Measurements from ENCODE around the gene GRK5.
A peak's percentile ranks its signal among the peaks of the same experiment; 100 is the strongest.

GRK5 gene

GRCh38 chr10:119348106-119348505, 140.7 kb downstream of the GRK5 start:
- H3K27me3 Mint-ChIP-seq: no peaks in the 10 kb centered on the region
- DNase-seq: no peak
- ATAC-seq: no peak
- H3K27ac Mint-ChIP-seq: no peak overlapping the region
- peaks cover 6% of the 10 kb centered on the region for H3K4me1 Mint-ChIP-seq
- peaks cover 12 to 23% of the 10 kb centered on the region in 2 donors for H3K9me3 Mint-ChIP-seq
- no peak overlapping the region for H3K4me3 Mint-ChIP-seq

- peaks cover 15 to 26% of the 10 kb centered on the region in 2 donors for H3K9me3 Mint-ChIP-seq
- peak overlapping the region in 1 of 2 donors; percentile 65 for H3K27ac Mint-ChIP-seq
- no peaks in the 10 kb centered on the region for H3K27me3 Mint-ChIP-seq
- H3K4me1 Mint-ChIP-seq: peaks cover 6% of the 10 kb centered on the region
- DNase-seq (no peak), ATAC-seq (no peak)
- no peak overlapping the region for H3K4me3 Mint-ChIP-seq
Measured at GRCh38 chr10:119348516-119349240, 141.3 kb downstream of the GRK5 start.

DNA sequence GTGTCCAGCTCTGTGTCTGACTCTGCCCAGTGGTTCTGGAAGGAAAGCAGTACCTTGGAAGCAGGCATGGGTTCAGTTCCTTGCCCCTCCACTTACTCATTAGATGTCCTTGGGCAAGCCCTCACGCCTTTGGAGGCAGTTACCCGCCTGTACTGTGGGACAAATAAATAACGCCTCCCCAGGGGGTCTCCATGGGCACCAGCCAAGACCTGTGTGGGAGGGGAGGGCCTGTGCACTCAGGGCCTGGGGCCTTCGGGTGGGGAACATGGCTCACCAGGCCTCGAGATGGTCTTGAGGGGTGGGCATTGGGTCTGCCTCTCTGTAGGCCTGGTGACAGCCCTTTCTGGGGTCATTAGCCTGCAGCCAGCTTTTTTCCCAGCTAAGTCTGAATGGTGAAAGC, 142.0 kb downstream of the GRK5 start:
- H3K4me3 Mint-ChIP-seq: no peak overlapping the region
- no peak for ATAC-seq
- H3K4me1 Mint-ChIP-seq: peaks cover 4% of the 10 kb centered on the region
- peaks cover 15 to 26% of the 10 kb centered on the region in 2 donors for H3K9me3 Mint-ChIP-seq
- no peak for DNase-seq
- no peaks in the 10 kb centered on the region for H3K27me3 Mint-ChIP-seq
- no peak overlapping the region for H3K27ac Mint-ChIP-seq

- Mint-ChIP-seq H3K4me3 (no peak overlapping the region), H3K9me3 (peaks cover 15 to 26% of the 10 kb centered on the region in 2 donors), H3K27me3 (no peaks in the 10 kb centered on the region), H3K4me1 (no peaks in the 10 kb centered on the region), H3K27ac (no peak overlapping the region)
- ATAC-seq (no peak), DNase-seq (no peak)
Measured at GRCh38 chr10:119349937-119350501, 142.6 kb downstream of the GRK5 start.

- Mint-ChIP-seq H3K27ac (no peak overlapping the region), H3K27me3 (no peaks in the 10 kb centered on the region), H3K9me3 (peaks cover 17 to 26% of the 10 kb centered on the region in 2 donors), H3K4me3 (no peak overlapping the region), H3K4me1 (no peaks in the 10 kb centered on the region)
- no peak for ATAC-seq
- no peak for DNase-seq
Measured at GRCh38 chr10:119350502-119351097, 143.2 kb downstream of the GRK5 start.

DNA sequence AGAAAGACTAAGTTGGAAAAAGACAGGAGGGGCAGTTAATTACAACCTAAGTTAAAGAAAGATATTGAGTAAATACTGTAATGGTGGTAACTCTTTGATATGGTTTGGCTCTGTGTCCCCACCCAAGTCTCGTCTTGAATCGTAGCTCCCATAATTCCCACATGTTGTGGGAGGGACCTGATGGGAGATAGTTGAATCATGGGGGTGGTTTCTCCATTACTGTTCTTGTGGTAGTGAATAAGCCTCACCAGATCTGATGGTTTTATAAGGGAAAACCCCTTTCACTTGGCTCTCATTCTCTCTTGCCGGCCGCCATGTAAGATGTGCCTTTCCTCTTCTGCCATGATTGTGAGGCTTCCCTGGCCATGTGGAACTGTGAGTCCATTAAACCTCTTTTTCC, 143.8 kb downstream of the GRK5 start:
- Mint-ChIP-seq H3K4me1 (no peaks in the 10 kb centered on the region), H3K27me3 (no peaks in the 10 kb centered on the region), H3K4me3 (no peak overlapping the region), H3K27ac (no peak overlapping the region), H3K9me3 (peaks cover 23 to 32% of the 10 kb centered on the region in 2 donors)
- ATAC-seq (no peak), DNase-seq (no peak)

DNA sequence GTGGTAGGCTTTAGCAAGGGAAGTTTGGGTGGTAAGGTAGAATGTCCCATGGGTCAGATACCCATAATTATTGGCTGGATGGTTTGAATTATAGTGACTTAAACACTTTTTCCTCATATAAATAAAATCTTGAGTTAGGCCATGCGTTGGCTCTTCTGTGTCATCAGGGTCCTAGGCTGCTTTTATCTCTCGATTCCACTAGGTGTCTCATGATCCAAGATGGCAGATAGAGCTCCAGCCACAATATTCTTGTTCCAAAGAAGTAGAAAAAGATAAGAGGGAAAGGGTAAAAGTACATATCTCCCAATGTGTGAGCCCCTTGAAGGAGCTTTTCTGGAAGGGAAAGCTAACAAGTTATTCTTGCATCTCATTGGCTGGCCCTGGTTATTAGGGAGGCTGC, 144.7 kb downstream of the GRK5 start:
- Mint-ChIP-seq H3K27me3 (no peaks in the 10 kb centered on the region), H3K4me1 (no peaks in the 10 kb centered on the region), H3K4me3 (no peak overlapping the region), H3K27ac (no peak overlapping the region), H3K9me3 (peaks cover 32 to 40% of the 10 kb centered on the region in 2 donors)
- DNase-seq (no peak), ATAC-seq (no peak)

DNA sequence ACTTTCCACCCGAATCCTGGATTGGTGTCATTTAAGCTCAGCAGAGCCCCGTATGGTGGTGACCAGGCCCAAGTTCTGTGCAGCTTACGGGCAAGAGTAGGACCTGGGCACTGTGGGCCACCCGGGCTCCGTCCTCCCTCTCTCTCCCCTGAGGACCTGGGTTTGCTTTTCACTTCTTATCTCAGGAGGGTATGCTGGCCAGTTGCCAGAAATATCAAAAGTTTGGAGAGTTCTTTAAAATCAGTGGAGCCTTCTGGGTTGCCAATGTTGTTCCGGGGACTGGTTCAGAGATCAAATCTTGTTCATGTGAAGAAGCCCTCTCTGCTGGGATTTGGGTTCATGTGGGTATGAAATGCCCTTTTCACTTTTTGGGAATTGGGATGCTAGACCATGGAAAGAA, 145.4 kb downstream of the GRK5 start:
- H3K4me3 Mint-ChIP-seq: no peak overlapping the region
- no peaks in the 10 kb centered on the region for H3K4me1 Mint-ChIP-seq

DNA sequence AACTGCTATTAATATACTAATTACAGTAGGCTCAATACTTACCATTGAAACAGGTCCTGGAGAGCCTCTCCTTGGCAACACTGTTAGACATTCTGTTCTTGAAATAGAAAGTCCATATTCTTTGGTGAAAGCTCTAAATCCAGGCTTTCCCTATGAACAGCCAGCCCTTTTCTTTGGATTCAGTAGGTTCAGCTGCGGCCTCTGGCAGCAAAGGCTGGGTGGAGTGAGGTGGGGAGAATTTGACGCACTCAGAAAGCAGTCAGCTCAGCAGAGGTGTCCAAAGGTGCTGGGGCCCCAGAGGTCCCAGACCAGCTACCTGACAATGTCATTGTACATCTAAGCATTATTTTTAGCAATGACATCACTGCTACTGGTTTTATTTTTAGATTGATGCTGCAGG, 146.1 kb downstream of the GRK5 start:
- H3K4me3 Mint-ChIP-seq: no peak overlapping the region
- no peak overlapping the region for H3K27ac Mint-ChIP-seq
- H3K4me1 Mint-ChIP-seq: peaks cover 2% of the 10 kb centered on the region
- ATAC-seq: no peak
- DNase-seq: no peak
- H3K9me3 Mint-ChIP-seq: peaks cover 32 to 45% of the 10 kb centered on the region in 2 donors
- H3K27me3 Mint-ChIP-seq: no peaks in the 10 kb centered on the region

More for the DNA sequence above, 145.4 kb downstream of the GRK5 start:
- no peak overlapping the region for H3K27ac Mint-ChIP-seq
- peaks cover 32 to 44% of the 10 kb centered on the region in 2 donors for H3K9me3 Mint-ChIP-seq
- no peak for DNase-seq
- ATAC-seq: no peak
- H3K27me3 Mint-ChIP-seq: no peaks in the 10 kb centered on the region

DNA sequence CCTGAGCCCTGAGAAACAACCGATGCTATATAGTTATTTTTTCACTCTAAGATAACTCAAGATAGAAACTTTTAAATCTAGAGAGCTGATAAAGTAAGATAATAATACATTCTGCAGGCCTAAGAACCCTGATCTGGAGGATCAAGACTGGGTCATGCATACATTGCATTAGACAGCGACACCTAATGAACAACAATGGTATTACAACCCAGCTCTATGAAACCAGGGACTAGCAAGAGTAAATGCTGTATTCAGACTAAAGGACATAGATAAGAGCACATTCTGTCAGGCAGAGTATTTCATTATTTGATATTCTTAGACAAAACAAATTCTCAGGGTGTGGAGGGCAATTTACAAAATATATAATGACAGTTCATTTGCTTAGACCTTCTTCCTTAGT, 148.6 kb downstream of the GRK5 start:
- H3K4me3 Mint-ChIP-seq: no peak overlapping the region
- peaks cover 39 to 54% of the 10 kb centered on the region in 2 donors for H3K9me3 Mint-ChIP-seq
- no peak overlapping the region for H3K27ac Mint-ChIP-seq
- no peak for DNase-seq
- H3K4me1 Mint-ChIP-seq: peaks cover 21% of the 10 kb centered on the region
- no peaks in the 10 kb centered on the region for H3K27me3 Mint-ChIP-seq
- no peak for ATAC-seq

DNA sequence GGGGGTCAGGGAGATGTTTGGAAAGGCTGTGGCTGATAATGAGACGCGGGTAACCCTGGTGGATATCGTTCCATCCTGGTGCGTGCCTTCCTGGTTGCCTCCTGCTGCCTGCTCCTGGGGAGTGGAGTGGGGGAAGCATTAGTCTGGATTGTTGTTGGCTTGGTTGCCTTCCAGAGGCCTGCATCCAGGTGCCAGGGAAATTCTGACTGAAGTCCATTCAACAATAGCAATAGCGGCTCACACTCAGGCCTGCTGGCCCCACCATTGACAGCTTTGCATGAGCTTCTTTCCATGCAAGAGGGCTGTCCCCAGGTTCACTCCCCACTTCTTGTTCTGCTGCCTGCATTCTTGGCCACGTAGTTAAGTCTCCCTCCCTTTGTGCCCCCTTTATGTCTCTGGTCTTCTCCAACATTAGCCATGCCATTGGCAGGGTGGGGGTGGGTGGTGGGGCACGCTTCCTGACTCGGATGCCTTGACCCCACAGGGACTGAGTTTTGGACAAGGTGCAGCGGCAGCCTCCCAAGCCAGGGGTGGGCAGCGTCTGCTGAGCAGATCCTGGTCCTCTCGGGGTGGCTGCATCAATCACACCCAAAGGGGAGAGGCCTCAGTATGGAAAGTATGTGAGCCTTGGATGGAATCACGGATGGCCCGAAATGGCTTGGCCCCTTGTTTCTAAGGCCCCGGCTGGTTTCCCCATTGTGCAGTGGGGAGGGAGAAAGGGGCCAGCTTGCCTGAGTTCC, 150.2 kb downstream of the GRK5 start:
- no peak for DNase-seq
- Mint-ChIP-seq H3K4me3 (no peak overlapping the region), H3K27me3 (no peaks in the 10 kb centered on the region), H3K4me1 (peaks cover 21% of the 10 kb centered on the region), H3K27ac (peak overlapping the region; percentile 19 to 79), H3K9me3 (peaks cover 32 to 42% of the 10 kb centered on the region in 2 donors)
- ATAC-seq: no peak

GRCh38 chr10:119358152-119358512, 150.8 kb downstream of the GRK5 start:
- no peak overlapping the region for H3K4me3 Mint-ChIP-seq
- peaks cover 27 to 36% of the 10 kb centered on the region in 2 donors for H3K9me3 Mint-ChIP-seq
- no peak for DNase-seq
- peaks cover 21% of the 10 kb centered on the region for H3K4me1 Mint-ChIP-seq
- no peak overlapping the region for H3K27ac Mint-ChIP-seq
- no peak for ATAC-seq
- H3K27me3 Mint-ChIP-seq: no peaks in the 10 kb centered on the region

DNA sequence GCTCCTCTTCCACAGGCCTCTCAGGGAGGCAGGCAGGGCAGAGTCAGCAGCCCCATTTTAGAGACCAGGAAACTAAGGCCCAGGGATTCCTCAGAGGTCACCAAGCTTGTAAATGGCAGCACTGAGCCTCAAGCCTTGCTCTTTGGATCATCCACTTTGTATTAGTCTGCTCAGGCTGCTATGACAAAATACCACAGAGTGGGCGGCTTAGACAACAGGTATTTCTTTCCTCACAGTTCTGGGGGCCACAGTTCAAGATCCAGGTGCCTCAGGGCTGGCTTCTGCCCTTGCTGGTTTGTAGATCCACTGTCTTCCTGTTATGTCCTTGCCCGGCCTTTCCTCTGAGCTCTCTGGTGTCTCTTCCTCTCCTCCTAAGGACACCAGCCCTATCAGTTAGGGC, 151.2 kb downstream of the GRK5 start:
- H3K9me3 Mint-ChIP-seq: peaks cover 23 to 33% of the 10 kb centered on the region in 2 donors
- H3K4me3 Mint-ChIP-seq: no peak overlapping the region
- ATAC-seq (no peak), DNase-seq (no peak)
- H3K27ac Mint-ChIP-seq: no peak overlapping the region
- peaks cover 21% of the 10 kb centered on the region for H3K4me1 Mint-ChIP-seq
- no peaks in the 10 kb centered on the region for H3K27me3 Mint-ChIP-seq

GRCh38 chr10:119359025-119359424, 151.7 kb downstream of the GRK5 start:
- ATAC-seq: no peak
- peaks cover 21% of the 10 kb centered on the region for H3K4me1 Mint-ChIP-seq
- H3K9me3 Mint-ChIP-seq: peaks cover 23 to 33% of the 10 kb centered on the region in 2 donors
- DNase-seq: no peak
- no peaks in the 10 kb centered on the region for H3K27me3 Mint-ChIP-seq
- H3K4me3 Mint-ChIP-seq: no peak overlapping the region
- no peak overlapping the region for H3K27ac Mint-ChIP-seq

DNA sequence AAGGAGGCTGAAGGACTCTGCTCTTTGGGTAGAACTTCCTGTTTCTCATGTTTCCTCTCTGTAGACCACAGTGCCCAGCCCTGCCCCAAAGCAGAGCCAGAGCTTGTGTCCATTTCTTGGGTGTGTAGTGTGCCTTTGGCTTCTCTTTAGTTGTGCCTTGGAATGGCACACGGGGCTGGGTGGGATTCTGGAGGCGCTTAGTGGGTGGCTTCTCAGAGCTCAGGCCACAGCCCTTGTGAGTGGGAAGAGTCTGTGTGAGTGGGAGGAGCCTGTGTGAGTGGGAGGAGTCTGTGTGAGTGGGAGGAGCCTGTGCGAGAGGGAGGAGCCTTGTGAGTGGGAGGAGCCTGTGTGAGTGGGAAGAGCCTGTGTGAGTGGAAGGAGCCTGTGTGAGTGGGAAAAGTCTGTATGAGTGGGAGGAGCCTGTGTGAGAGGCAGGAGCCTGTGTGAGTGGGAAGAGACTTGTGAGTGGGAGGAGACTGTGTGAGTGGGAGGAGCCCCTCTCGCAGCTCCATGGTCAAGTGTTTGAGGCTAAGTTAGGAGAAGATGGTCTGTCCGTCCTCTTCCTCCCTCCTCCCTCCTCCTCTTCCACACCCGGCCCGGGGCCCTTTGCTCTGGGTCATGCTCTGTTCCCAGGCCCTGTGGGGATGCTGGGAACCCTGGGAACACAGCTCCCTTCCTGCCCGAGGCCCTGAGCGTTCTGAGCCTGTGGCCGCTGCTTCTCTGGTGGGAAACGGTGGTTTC, 153.0 kb downstream of the GRK5 start:
- DNase-seq: peak in 1 of 2 donors; percentile 4
- Mint-ChIP-seq H3K27ac (peak overlapping the region in 1 of 2 donors; percentile 14), H3K4me3 (no peak overlapping the region), H3K4me1 (peaks cover 21% of the 10 kb centered on the region), H3K9me3 (peaks cover 23 to 33% of the 10 kb centered on the region in 2 donors), H3K27me3 (no peaks in the 10 kb centered on the region)
- ATAC-seq: no peak
